ENCODE results near the gene INPP5K.
"Not testable (repeated sequence)": the region's sequence is repeated elsewhere in the genome, so short reads cannot be mapped to it uniquely, and the experiment has no call there.

INPP5K gene

DNA sequence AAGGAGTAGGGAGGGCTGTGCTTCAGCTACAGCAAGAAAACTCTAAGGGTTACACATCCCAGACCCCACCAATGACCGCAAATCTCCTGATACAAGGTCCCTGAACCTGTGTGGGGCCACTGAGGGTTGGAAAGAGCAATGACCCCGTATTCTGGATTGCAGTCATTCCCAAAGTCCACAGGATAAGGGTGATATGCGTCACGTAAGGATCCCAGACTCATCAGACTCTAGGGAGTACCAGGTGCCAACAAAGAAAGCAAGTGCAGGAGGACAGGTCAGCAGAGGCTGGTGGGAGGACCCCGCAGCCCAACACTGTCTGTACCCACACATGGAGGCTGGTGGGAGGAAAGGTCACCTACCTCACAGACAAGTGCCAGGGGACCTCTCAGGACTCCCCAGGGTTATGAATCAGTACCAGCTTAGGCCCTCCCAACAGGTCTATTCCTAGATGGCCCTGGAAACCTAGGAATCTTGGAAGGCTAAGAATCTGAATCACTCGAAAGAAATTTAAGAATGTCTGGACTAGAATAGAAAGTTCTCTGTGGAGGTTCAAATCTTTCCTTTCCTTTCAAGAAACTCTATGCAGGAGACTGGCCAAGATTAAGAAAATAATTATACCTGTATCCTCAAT, 30.0 kb upstream of the INPP5K start:
- no peak for DNase-seq

GRCh38 chr17:1545618-1546017, 29.2 kb upstream of the INPP5K start:
- no peak for DNase-seq

DNA sequence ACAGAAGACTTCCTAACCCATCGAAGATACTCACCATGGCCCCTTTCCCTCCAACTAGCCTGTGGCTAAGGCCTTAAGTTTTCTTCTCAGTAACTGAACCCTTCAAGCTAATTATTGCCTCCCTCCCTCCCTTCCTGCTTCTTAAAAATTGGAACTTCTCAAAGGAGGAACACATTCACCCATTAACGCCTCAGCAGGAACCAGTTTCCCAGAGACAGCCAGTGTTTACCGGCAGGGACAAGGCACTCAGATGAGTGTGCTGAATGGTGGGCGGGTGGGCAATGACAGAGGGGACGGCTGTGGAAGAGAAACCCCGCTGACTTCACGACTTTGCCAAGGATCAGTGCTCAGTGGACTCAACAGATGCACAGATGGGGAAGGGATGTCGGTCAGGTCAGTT, 25.9 kb upstream of the INPP5K start:
- DNase-seq, result no peak

- no peak for DNase-seq
Observed at GRCh38 chr17:1541367-1541904, 25.0 kb upstream of the INPP5K start.

GRCh38 chr17:1539811-1540210, 23.4 kb upstream of the INPP5K start:
- no peak for DNase-seq

DNA sequence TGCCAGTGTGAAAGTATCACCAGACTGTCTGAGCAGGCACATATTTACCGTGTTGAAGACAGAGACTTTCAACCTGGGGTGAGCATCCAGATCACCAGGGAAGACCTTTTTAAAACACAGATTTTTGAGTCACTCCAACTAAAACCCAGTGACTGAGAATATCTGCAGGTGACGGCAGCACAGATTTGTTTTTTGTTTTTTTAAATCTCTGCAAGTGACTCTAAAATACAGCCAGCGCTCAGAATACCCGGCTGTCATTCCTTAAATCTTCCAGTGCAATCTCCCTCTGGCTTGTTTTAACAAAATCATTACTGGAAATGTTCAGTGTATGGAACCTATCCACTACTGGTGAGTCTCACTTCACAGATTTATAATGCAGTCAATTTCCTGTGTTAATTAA, 19.3 kb upstream of the INPP5K start:
- DNase-seq, result no peak

GRCh38 chr17:1533661-1534325, 17.4 kb upstream of the INPP5K start:
- DNase-seq, result no peak

GRCh38 chr17:1532836-1533602, 16.6 kb upstream of the INPP5K start:
- peak; percentile 6 for DNase-seq

DNA sequence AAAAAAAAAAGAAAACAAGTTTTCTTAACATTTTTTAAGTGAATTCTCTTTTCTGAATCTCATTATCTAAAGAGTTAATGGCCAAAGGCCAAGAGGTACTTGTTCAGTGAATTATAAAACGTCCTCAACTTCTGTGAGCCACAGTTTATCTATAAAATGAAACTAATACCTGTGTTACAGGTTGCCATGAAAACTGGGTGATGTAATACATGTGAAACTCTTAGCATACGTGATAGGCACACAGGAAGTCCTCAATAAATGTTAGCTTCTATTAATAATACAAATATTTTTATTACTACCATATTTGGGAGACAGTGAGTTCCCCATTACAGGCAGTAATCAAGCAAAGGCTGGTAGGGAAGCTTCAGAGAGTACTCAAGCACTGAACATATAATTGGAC, 13.5 kb upstream of the INPP5K start:
- DNase-seq, result no peak

DNA sequence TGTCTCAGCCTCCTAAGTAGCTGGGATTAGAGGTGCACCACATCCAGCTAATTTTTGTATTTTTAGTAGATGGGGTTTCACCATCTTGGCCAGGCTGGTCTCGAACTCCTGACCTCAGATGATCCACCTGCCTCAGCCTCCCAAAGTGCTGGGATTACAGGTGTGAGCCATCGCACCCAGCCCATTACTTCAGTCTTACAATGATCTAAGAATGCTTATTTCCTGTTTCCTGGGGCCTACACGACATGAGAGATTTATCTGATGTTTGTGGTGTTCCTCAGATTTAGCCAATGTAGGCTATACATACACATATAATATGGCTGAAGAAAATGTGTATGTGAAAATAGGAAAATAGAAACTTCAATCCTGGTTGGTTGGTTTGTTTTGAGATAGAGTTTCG, 10.5 kb upstream of the INPP5K start:
- DNase-seq, result not testable (repeated sequence)

DNA sequence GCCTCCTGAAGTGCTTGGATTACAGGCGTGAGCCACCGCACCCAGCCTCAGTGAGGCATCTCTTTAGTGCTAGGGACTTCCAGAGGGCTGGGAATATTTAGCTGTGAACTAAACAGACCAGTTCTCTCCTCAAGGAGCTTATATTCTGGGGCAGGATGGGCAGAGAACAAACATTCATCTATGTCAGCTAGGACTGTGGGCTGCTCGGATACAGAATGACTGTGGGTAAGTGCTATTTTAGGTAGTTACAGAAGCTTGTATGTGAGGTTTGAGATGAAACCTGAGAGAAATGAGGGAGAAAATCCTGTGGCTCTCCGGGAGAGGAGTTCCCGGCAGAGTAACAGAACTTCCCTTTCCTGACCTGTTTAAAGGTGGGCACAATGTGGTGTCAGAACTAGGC, 6.2 kb upstream of the INPP5K start:
- no peak for DNase-seq

DNA sequence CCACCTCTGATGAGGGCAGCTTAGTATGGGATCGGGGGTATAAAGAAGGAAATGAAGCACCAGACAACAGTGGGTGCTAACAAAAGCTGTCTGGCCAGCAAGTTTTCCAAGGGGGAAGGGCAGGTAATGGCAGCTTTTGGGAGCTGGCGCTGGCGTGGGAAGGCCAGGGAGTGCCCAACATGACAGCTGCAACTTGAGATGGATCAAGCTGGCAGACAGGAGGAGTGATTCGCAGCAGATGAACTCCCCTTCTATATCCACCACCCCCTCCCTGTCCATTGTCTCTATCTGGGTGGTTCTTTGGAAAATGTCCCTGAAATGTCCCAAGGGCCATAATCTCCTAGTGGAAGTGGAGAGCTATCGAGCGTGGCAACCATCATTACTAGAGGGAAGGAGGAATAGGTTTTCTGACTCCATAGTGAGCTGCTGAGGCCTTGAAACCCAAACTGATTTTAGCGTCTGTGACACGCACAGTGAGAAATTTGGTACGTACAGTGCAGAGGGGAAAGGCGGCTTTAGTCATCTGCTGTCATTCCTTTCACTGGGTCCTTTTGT, 4.8 kb upstream of the INPP5K start:
- no peak for DNase-seq

DNA sequence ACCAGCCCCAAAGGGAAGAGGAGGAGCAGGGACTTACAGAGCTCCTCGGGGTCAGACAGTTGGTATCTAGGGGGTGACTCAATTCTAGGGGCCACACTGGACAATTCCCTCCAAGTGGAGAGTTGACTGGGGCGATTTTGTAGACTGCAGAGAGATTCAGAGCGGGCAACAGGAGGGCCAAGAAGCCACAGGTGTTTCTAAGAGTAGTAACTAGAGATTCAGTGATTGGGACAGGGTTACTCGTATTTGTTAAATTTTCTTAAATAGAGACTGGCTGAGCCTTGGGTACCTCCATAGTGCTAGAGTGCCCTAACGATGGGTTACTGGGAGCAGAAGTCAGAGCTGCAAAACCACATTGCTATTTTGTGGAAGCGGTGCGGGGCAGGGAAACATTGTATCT, 3.3 kb upstream of the INPP5K start:
- no peak for DNase-seq

- no peak for DNase-seq
Observed at GRCh38 chr17:1518410-1518809, 2.0 kb upstream of the INPP5K start.

DNA sequence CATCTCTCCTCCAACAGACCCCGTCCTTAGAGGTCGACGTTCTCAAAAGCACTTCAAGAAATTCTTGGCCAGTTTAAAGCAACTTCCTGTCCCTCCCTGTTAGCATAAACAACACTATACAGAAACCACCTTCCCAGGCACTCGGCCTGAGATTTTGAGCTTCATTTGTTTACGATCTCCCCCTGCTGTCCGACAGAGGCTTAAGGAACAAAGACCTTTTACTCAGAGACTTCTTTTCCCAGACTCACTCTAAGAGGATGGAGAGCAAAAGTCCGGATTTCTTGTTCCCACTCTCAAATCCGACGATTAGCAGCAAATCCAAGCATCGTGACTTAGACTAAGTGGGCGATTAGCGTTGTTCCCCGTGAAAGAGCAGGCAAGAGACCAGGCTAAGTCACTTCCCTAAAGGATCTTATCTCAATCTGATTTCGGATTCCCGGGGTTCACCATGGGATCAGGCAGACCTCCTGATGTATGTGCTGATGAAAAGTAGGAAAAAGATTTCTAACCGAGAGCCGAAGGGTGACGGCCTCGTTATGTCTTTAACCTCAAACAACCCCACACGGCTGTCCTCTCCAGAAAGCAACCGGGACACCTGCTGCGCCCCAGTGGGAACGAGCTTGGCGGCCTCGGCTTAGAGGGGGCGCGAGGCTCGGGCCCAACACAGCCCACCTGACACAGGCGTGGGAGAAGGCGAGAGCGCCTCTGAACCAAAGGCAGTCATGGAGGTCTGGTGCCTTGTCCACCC, 598 bp downstream of the INPP5K start:
- peak; percentile 44 for DNase-seq

GRCh38 chr17:1512351-1512750, 4.1 kb downstream of the INPP5K start:
- DNase-seq, result no peak

GRCh38 chr17:1511756-1512321, 4.6 kb downstream of the INPP5K start:
- DNase-seq, result no peak

GRCh38 chr17:1511290-1511689, 5.1 kb downstream of the INPP5K start:
- DNase-seq, result no peak

- no peak for DNase-seq
Observed at GRCh38 chr17:1509290-1509881, 7.0 kb downstream of the INPP5K start.

GRCh38 chr17:1508709-1509108, 7.7 kb downstream of the INPP5K start:
- DNase-seq, result not testable (repeated sequence)

DNA sequence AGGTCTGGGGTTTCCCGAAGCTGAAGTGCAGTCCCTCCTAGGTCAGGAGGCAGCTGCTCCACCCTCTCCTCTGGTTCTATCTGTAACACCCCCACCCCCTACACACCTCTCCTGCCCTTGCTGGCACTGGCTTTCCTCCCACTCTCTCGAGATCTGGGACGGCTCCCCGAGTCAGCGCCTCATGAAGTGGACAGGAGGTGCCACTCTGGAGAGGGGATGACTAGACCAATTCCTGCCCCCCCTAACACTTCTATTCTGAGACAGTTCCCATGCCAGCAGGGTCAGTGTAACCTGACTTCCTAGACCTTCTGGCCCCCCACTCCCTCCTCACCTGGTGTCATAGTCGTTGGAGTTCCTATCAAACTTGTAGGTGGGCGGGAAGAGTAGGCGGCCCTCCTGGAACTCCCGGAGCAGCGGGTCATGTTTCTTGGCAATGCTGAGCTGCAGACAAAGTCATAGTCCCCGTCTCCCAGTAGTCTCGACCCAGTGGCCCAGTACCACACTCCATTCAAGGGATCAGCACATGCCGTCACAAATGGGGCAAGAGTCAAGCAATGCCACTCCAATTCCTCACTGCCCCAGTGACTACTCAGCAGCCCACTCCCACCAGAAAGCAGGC, 9.7 kb downstream of the INPP5K start:
- DNase-seq, result no peak

GRCh38 chr17:1505586-1505985, 10.8 kb downstream of the INPP5K start:
- no peak for DNase-seq
